GM21390 (cell line): Measurements from ENCODE around the gene DRAM2.
"Not testable (repeated sequence)": the region's sequence is repeated elsewhere in the genome, so short reads cannot be mapped to it uniquely, and the experiment has no call there.

Experiments used
- ATAC-seq: cut with Tn5 transposase; IDR thresholded peaks from one replicate; pipeline ENCODE4 v1.9.1; 2021; ENCODE audit not compliant: unreplicated experiment

Gene DRAM2

GRCh38 chr1:111084999-111085398, 54.9 kb downstream of the DRAM2 start:
- ATAC-seq: no peak

- no peak for ATAC-seq
Measured at GRCh38 chr1:111082421-111083203, 57.3 kb downstream of the DRAM2 start.

- ATAC-seq: not testable (repeated sequence)
Measured at GRCh38 chr1:111079329-111079728, 60.6 kb downstream of the DRAM2 start.

- ATAC-seq: not testable (repeated sequence)
Measured at GRCh38 chr1:111077312-111077711, 62.6 kb downstream of the DRAM2 start.
